B cell (primary cell): ENCODE data around the gene MAML2. TPM values are rescaled to one million over a fixed set of nuclear protein-coding genes. Genes with fewer than 3 reads are reported as not detected.

Source experiments
- ATAC-seq: fragments of 200-7000 bp; cut with Tn5 transposase; one replicate; pipeline ENCODE4 v1.10.0; 2021; ENCODE audit warnings: low read depth, mild to moderate bottlenecking, moderate number of reproducible peaks, moderate library complexity
- CTCF ChIA-PET: fragments of 350-600 bp; sonication (Branson Sonifier 250); formaldehyde crosslinking; loops from one replicate; lab custom pipeline; 2021; ENCODE audit warnings: antibody characterized with exemption, inconsistent platforms; lab: Charles Lee
- POLR2A ChIA-PET: fragments of 350-600 bp; sonication (Branson Sonifier 250); formaldehyde crosslinking; loops from one replicate; lab custom pipeline; 2021; ENCODE audit warnings: antibody characterized with exemption; lab: Charles Lee
- DNase-seq: peaks from one replicate; pipeline ENCODE4 v3.0.0; 2013
- H2AFZ ChIP-seq: 2 replicates; pipeline ENCODE4 v1.6.1; 2012; ENCODE audit warnings: mild to moderate bottlenecking, low read depth, low read length; ENCODE audit not compliant: insufficient read depth, poor library complexity, severe bottlenecking
- H3K27ac ChIP-seq, 2 donors: 1 replicate in 1 of 2; 2 replicates in 1 of 2; pipeline ENCODE4 v1.5.1; 2012 to 2013; ENCODE audit warnings: low read length in 2 of 2, mild to moderate bottlenecking in 2 of 2, moderate library complexity in 1 of 2
- H3K27me3 ChIP-seq, 4 experiments: fragments of 200-600 bp in 1 of 4; sonication (generic) in 1 of 4; replicated peaks in 1 of 4; 1 replicate in 2 of 4; 2 replicates in 2 of 4; pipeline versions ENCODE4 v1.6.1 to v1.7.0; 2013 to 2016; ENCODE audit warnings: low read length in 3 of 4, mild to moderate bottlenecking in 2 of 4, mixed read lengths in 1 of 4, moderate library complexity in 1 of 4; ENCODE audit not compliant: insufficient read depth in 4 of 4, control insufficient read depth in 3 of 4; ENCODE audit errors: control extremely low read depth in 1 of 4
- H3K36me3 ChIP-seq, 2 experiments: replicated peaks in 1 of 2; 1 replicate in 1 of 2; 2 replicates in 1 of 2; pipeline versions ENCODE4 v1.6.1 to v1.7.1; 2013; ENCODE audit warnings: low read length in 1 of 2; ENCODE audit not compliant: insufficient read depth in 2 of 2, control insufficient read depth in 1 of 2; ENCODE audit errors: control extremely low read depth in 1 of 2, extremely low read depth in 1 of 2
- H3K4me1 ChIP-seq, 2 donors: fragments of 200-600 bp in 1 of 2; sonication (generic) in 1 of 2; 1 replicate in 1 of 2; 2 replicates in 1 of 2; pipeline versions ENCODE4 v1.5.1 to v1.6.1; 2013 to 2017; ENCODE audit warnings: low read length in 2 of 2; ENCODE audit not compliant: control insufficient read depth in 2 of 2, insufficient read depth in 2 of 2
- H3K4me2 ChIP-seq: replicated peaks from 2 replicates; pipeline ENCODE3; 2012; ENCODE audit warnings: mild to moderate bottlenecking, low read depth, low read length; ENCODE audit not compliant: poor library complexity, severe bottlenecking
- H3K4me3 ChIP-seq, 5 experiments: fragments of 200-600 bp in 1 of 5; sonication (generic) in 1 of 5; 1 replicate in 3 of 5; 2 replicates in 2 of 5; pipeline versions ENCODE4 v1.5.1 to v1.7.0; 2011 to 2016; ENCODE audit warnings: low read length in 4 of 5, mild to moderate bottlenecking in 4 of 5, low read depth in 2 of 5, control low read depth in 1 of 5, moderate library complexity in 1 of 5; ENCODE audit not compliant: insufficient read depth in 1 of 5; ENCODE audit errors: control extremely low read depth in 1 of 5, extremely low read depth in 1 of 5
- H3K79me2 ChIP-seq: fragments of 200-600 bp; sonication (generic); one replicate; pipeline ENCODE4 v1.6.0; 2016; ENCODE audit warnings: low read length; ENCODE audit not compliant: control insufficient read depth, insufficient read depth
- H3K9ac ChIP-seq: fragments of 200-600 bp; sonication (generic); 2 replicates; pipeline ENCODE4 v1.6.1; 2017; ENCODE audit warnings: mild to moderate bottlenecking, low read length, moderate library complexity
- H3K9me3 ChIP-seq, 3 donors: one replicate each; pipeline versions ENCODE4 v1.6.1 to v1.7.1; 2013; ENCODE audit warnings: low read length in 2 of 3; ENCODE audit not compliant: control insufficient read depth in 2 of 3, insufficient read depth in 1 of 3; ENCODE audit errors: control extremely low read depth in 1 of 3
- H4K20me1 ChIP-seq: 2 replicates; pipeline ENCODE4 v1.6.0; 2012; ENCODE audit warnings: mild to moderate bottlenecking, low read length; ENCODE audit not compliant: insufficient read depth, control insufficient read depth, poor library complexity, severe bottlenecking
- H3K27ac Mint-ChIP-seq: one replicate; pipeline ENCODE4 v1.8.0; 2021; ENCODE audit warnings: mixed read lengths
- H3K27me3 Mint-ChIP-seq: one replicate; pipeline ENCODE4 v1.8.0; 2021; ENCODE audit warnings: mixed read lengths
- H3K4me1 Mint-ChIP-seq: one replicate; pipeline ENCODE4 v1.8.0; 2021; ENCODE audit warnings: mixed read lengths
- H3K4me3 Mint-ChIP-seq: one replicate; pipeline ENCODE4 v1.8.0; 2021; ENCODE audit warnings: mixed read lengths
- H3K9me3 Mint-ChIP-seq: one replicate; pipeline ENCODE4 v1.8.0; 2022; ENCODE audit warnings: mixed read lengths; ENCODE audit not compliant: insufficient read depth
- EZH2 ChIP-seq: IDR thresholded peaks from 2 replicates; pipeline ENCODE4 v1.6.1; 2012; ENCODE audit warnings: borderline replicate concordance, low read depth, mild to moderate bottlenecking, moderate library complexity, low read length; ENCODE audit not compliant: insufficient read depth, poor library complexity, severe bottlenecking
- WGBS: methylation state at CpG from one replicate; pipeline ENCODE4 v1.1.5; 2013; ENCODE audit warnings: missing lambda C conversion rate; ENCODE audit not compliant: insufficient coverage; 5-methylcytosine and 5-hydroxymethylcytosine counted together
- intact Hi-C: fragments of 100-400 bp; cut with micrococcal nuclease; formaldehyde crosslinking; loops from one replicate; pipeline ENCODE4 v1.10.0; 2022
- polyA plus RNA-seq: library from polyadenylated mRNA; depleted of rRNA; stranded (reverse); fragments of >200 nt; gene quantifications from 2 replicates; pipeline ENCODE4 v1.2.3, GENCODE V29; 2012
- total RNA-seq, 2 donors: library from RNA; stranded (reverse); fragments of 120-200 nt in 1 of 2; gene quantifications; 1 replicate in 1 of 2; 2 replicates in 1 of 2; pipeline versions ENCODE4 v1.2.3 to v1.2.4, GENCODE V29; 2013 to 2022
- TF ChIP-seq, protein P1 (sequence below): fragments of 200-600 bp; IDR thresholded peaks from one replicate; pipeline ENCODE4 v1.8.0; 2022; ENCODE audit warnings: antibody characterized with exemption, mild to moderate bottlenecking

MAML2 gene
- total and polyA plus RNA-seq, 2 donors (not counting 1 experiment from before 2014, with no cell fraction given): 10.7 to 26.4 TPM

GRCh38 chr11:95975343-95975742 is 367.7 kb downstream of the MAML2 start:
- Mint-ChIP-seq H3K9me3 (no peaks in the 10 kb centered on the region), H3K4me1 (no peaks in the 10 kb centered on the region), H3K27ac (no peak overlapping the region), H3K27me3 (no peaks in the 10 kb centered on the region), H3K4me3 (no peak overlapping the region)
- Histone ChIP-seq H3K4me3 (no peak overlapping the region), H4K20me1 (no peaks in the 10 kb centered on the region), H2AFZ (no peak overlapping the region), H3K36me3 (peaks cover 0 to 17% of the 10 kb centered on the region in 2 experiments), H3K4me2 (no peak overlapping the region), H3K27me3 (no peaks in the 10 kb centered on the region), H3K79me2 (no peaks in the 10 kb centered on the region), H3K9ac (no peak overlapping the region), H3K27ac (no peak overlapping the region), H3K4me1 (no peaks in the 10 kb centered on the region), H3K9me3 (no peaks in the 10 kb centered on the region)
- ATAC-seq (no peak), DNase-seq (no peak)
- CTCF ChIA-PET: no interaction called here
- WGBS: no CpG with 5 or more reads among the region's 5 CpGs
- intact Hi-C loops: no loop called here
- POLR2A ChIA-PET: no interaction called here
- TF ChIP-seq, protein P1, sequence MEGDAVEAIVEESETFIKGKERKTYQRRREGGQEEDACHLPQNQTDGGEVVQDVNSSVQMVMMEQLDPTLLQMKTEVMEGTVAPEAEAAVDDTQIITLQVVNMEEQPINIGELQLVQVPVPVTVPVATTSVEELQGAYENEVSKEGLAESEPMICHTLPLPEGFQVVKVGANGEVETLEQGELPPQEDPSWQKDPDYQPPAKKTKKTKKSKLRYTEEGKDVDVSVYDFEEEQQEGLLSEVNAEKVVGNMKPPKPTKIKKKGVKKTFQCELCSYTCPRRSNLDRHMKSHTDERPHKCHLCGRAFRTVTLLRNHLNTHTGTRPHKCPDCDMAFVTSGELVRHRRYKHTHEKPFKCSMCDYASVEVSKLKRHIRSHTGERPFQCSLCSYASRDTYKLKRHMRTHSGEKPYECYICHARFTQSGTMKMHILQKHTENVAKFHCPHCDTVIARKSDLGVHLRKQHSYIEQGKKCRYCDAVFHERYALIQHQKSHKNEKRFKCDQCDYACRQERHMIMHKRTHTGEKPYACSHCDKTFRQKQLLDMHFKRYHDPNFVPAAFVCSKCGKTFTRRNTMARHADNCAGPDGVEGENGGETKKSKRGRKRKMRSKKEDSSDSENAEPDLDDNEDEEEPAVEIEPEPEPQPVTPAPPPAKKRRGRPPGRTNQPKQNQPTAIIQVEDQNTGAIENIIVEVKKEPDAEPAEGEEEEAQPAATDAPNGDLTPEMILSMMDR: no peak
- no peak for TF ChIP-seq EZH2

GRCh38 chr11:95972060-95972459 is 370.9 kb downstream of the MAML2 start:
- Histone ChIP-seq H3K36me3 (no peaks in the 10 kb centered on the region), H3K9ac (no peak overlapping the region), H2AFZ (no peak overlapping the region), H4K20me1 (no peaks in the 10 kb centered on the region), H3K27ac (no peak overlapping the region), H3K4me1 (no peaks in the 10 kb centered on the region), H3K4me3 (no peak overlapping the region), H3K9me3 (no peaks in the 10 kb centered on the region), H3K27me3 (no peaks in the 10 kb centered on the region), H3K79me2 (no peaks in the 10 kb centered on the region), H3K4me2 (no peak overlapping the region)
- POLR2A ChIA-PET: no interaction called here
- no peaks in the 10 kb centered on the region for H3K27me3 Mint-ChIP-seq
- peaks cover 3% of the 10 kb centered on the region for H3K9me3 Mint-ChIP-seq
- H3K4me3 Mint-ChIP-seq: no peak overlapping the region
- CTCF ChIA-PET: no interaction called here
- H3K27ac Mint-ChIP-seq: no peak overlapping the region
- DNase-seq: no peak
- ATAC-seq: no peak
- intact Hi-C loops: no loop called here
- no peak for TF ChIP-seq EZH2
- TF ChIP-seq, protein P1: no peak
- no CpG with 5 or more reads among the region's 2 CpGs for WGBS
- H3K4me1 Mint-ChIP-seq: no peaks in the 10 kb centered on the region
